ENCODE results near the gene SLC5A10.
"Not testable (repeated sequence)": the region's sequence is repeated elsewhere in the genome, so short reads cannot be mapped to it uniquely, and the experiment has no call there.

Gene SLC5A10

GRCh38 chr17:18951941-18952842 lies at the start of gene SLC5A10:
Gene SLC5A10, plus strand, starts transcription at chr17:18952165. Its CDS starts 41 bp downstream, at chr17:18952206.
- DNase-seq (ENCODE audit: low spot score) = no peak

- DNase-seq (ENCODE audit: low spot score) = peak; percentile 52
These were observed 47.5 kb upstream of the SLC5A10 start for GRCh38 chr17:18904482-18904881.

- DNase-seq (ENCODE audit: low spot score) = no peak
These were observed 46.7 kb upstream of the SLC5A10 start for GRCh38 chr17:18905226-18905625.

GRCh38 chr17:18910326-18910725 lies 41.6 kb upstream of the SLC5A10 start:
- no peak for DNase-seq (ENCODE audit: low spot score)

GRCh38 chr17:18910881-18911280 lies 41.1 kb upstream of the SLC5A10 start:
- DNase-seq (ENCODE audit: low spot score) = no peak

DNA sequence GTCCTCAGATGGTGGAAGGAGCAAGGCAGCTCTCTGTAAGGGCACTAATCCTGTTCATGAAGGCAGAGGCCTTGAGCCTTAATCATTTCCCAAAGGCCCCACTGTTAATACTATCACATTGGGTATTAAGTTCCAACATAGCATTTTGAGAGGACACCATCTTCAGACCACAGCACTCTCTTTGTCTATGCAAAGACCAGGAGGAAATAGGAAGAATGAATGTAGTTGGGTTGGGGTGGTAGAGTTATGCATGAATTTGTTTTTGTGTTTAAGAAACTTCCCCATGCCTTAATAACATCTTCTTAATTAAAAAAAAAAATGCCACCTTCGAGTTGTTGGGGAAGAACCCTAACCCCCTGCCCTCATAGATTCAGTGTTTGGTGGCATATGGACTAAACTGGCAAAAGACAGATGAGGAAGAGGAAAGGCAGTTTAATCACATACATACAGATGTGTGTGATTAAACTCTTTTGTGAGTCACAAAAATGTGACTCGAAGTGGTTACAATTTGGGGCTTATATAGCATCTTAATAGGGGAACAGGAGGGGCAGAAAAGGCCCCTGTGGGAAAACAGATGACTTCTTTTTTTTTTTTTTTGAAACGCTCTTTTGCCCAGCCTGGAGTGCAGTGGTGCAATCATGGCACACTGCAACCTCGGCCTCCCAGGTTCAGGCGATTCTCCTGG lies 35.0 kb upstream of the SLC5A10 start:
- no peak for DNase-seq (ENCODE audit: low spot score)

DNA sequence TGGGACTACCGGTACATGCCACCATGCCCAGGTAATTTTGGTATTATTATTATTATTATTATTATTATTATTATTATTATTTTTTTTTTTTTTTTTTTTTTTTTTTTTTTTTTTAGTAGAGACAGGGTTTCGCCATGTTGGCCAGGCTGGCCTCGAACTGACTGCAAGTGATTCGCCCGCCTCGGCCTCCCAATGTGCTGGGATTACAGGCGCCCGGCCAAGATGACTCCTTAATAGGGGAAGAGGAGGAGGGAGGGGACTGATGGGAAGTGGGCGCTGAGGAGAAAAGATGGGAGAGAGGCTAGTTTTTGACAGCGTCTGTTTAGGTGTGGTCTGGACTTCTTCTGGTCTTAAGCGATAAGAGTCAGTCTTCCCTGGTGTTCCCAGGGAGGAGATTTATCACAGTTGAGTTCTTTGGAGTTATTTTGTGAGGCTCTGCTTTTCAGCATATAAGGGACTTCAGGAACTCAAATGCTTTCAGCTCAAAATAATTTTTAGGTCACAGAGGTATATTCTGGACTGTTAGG lies 34.4 kb upstream of the SLC5A10 start:
- no peak for DNase-seq (ENCODE audit: low spot score)

GRCh38 chr17:18919963-18920362 lies 32.0 kb upstream of the SLC5A10 start:
- DNase-seq (ENCODE audit: low spot score) = no peak

- DNase-seq (ENCODE audit: low spot score) = no peak
These were observed 31.0 kb upstream of the SLC5A10 start for GRCh38 chr17:18920911-18921441.

DNA sequence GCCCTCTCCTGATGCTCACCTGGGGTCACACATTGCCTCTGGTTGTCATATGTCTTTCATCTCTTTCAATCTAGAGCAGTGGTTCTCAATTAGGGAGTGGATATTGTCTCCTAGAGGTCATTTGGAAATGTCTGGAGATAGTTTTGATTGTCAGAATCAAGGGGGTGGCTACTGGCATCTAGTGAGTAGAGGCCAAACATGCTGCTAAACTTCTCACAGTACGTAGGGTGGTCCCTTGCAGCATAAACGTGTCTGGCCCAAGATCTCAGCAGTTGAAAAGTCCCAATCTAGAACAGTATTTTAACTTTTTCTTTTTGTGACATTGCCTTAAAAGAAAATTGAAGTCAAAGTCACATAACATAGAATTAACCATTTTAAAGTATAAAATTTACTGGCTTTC lies 30.5 kb upstream of the SLC5A10 start:
- no peak for DNase-seq (ENCODE audit: low spot score)

GRCh38 chr17:18921912-18922451 lies 30.0 kb upstream of the SLC5A10 start:
- DNase-seq (ENCODE audit: low spot score) = no peak

- DNase-seq (ENCODE audit: low spot score) = not testable (repeated sequence)
These were observed 29.4 kb upstream of the SLC5A10 start for GRCh38 chr17:18922596-18922995.

DNA sequence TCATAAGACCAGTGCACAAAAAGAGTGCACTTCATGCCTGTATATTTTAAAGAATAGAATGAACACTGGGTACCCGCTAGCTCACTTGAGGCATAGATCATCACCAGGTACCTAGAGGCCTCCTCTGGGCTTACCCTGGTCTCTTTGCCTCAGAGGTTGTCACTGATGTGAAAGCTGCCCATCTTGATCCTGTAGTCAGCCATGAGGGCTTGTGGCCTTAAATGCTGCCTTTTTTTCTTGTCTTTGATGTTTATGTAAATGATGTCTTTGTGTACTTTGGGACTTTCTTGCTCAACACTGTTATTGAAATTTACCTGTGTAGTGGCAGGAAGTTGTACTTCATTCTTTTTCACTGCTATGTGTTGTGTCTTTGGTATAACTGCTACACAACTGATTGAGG lies 26.8 kb upstream of the SLC5A10 start:
- no peak for DNase-seq (ENCODE audit: low spot score)

DNA sequence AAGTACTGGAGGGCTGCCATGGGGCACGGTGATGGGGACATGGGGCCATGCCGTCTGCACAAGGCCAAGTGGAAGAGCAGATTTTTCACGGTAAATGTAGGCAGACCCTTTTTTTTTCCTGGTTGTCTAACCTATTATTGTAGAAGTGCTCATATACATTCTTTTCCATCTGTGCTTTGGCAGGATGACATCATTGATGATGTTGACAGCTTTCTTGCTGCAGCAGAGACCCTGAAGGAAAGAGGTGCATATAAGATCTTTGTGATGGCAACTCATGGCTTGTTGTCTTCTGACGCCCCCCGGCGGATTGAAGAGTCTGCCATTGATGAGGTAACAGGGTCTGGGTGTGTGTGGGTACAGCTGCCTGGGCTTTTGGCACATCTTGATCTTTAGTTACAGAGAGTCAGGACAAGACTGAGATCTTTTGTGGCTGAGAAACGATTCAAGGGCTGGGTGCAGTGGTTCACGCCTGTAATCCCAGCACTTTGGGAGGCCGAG lies 23.3 kb upstream of the SLC5A10 start:
- no peak for DNase-seq (ENCODE audit: low spot score)

GRCh38 chr17:18932360-18933055 lies 19.5 kb upstream of the SLC5A10 start:
- no peak for DNase-seq (ENCODE audit: low spot score)

DNA sequence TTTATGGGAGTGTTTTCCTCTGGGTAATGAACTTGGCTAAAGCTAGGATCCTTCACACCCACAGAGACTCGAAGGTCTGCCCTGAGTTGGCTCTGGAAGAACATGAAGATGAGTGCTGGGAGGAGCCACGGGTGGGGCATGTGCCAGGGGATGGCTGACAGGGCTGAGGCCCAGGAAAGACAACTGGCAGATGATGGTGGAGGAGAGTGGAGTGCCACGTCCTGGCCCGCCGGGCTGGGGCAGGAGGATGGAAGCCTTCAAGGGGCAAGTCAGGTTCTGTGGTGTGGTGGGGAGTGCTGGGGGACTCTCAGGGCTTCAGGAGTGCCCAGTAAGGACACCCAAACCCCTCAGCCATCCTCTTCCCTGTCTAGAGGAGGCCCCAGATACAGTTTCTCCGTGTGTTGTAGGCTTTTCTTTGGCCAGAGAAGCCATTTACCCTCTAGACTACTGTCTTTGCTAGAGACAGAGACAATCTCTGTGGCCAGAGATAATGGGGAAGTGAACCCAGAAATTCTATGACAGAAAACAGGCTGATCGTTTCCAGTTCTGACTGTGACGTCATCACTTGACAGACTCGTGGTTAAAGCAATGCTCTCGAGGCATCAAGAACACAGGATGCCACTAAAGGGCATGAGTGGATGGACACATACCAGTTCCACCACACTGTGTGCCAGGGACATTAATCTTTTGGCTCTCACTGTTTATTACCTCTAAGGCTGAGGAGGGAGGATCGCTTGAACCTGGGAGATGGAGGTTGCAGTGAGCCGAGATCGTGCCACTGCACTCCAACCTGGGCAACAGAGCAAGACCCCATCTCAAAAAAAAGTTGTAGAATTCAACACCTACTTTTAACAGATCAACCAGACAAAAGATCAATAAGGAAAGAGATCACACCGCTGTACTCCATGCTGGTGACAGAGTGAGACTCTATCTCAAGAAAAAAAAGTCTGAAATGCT lies 18.6 kb upstream of the SLC5A10 start:
- no peak for DNase-seq (ENCODE audit: low spot score)

DNA sequence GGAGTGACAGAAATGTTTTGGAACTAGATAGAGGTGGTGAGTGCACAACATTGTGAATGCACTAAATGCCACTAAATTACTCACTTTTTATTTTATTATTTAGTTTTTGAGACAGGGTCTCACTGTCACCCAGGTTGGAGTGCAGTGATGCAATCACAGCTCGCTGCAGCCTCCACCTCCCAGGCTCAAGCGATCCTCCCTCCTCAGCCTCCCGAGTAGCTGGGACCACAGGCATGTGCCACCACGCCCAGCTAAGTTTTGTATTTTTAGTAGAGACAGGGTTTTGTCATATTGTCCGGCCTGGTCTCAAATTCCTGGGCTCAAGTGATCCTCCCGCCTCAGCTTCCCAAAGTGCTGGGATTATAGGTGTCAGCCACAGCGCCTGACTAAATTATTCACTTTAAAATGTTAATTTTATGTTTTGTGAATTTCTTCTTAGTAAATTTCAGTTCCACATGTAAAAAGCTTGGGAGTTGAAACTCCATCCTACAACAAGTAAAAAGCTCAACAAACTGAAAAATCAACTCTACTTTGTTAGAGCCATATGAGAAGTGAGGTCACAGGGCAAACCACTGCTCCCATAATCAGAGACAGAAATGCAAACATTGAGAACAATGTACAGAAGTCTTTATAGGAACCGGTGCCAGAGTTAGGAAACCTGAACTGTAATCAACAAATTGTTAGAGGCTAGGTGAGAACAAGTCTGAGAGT lies 13.8 kb upstream of the SLC5A10 start:
- DNase-seq (ENCODE audit: low spot score) = no peak

DNA sequence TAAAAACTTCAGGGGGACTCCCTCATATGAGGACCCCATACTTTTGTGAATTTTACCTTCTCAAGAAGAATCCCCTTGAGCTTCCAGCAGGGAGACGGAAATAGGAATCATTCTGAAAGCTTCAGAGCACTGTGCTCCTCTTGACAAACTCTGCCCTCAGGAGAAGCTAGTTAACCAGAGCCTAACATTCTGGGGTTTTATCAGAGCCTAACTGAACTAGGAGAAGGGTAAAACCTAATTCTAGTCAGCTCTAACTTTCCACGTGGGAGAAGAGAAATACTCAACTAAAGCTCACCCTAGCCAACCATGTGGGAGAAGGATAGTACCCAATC lies 13.3 kb upstream of the SLC5A10 start:
- DNase-seq (ENCODE audit: low spot score) = no peak

DNA sequence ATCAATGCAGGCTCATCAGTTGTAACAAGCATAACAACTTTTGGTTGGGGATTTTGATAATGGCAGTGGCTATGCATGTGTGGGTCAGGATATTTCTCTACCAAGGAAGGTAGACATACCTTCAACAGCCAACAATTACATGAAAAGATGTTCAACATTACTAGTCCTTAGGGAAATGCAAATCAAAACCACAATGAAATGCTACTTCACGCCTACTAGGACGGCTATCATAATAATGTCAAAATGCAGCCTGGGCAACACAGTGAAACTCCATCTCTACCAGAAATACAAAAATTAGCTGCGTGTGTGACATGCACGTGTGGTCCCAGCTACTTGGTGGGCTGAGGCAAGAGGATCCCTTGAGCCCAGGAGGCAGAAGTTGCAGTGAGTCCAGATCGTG lies 7.3 kb upstream of the SLC5A10 start:
- no peak for DNase-seq (ENCODE audit: low spot score)

DNA sequence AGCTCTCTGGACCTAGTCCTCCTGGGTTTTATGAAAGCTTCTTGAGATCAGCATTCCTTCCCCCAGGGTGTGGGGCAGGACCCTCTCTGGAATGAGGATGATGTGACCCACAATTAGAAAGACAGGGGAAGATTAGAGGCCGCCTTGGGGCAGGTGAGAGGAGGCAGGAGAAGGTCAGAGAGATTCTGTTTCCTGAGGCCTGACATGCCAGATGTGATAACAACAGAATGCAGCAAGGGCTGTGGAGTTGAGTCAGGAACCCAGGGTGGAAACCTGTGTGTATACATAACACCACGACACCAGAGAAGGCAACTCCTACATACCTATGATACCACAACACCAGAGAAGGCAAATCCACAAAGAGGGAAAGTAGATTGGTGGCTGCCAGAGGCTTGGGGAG lies 5.4 kb upstream of the SLC5A10 start:
- no peak for DNase-seq (ENCODE audit: low spot score)

All from globus pallidus (tissue), 1 donor.